K562 (cell line): ENCODE measurements around the gene STIM1. TPM values are rescaled to one million over a fixed set of nuclear protein-coding genes. Genes with fewer than 3 reads are reported as not detected.

Source experiments
- E2F3 ChIP-seq: fragments of 250-450 bp; sonication (Bioruptor Pico); IDR thresholded peaks from 2 replicates; pipeline ENCODE4 v1.4.0; 2020; ENCODE audit warnings: mild to moderate bottlenecking
- POLR2G ChIP-seq: fragments of 200-400 bp; formaldehyde crosslinking; IDR thresholded peaks from 2 replicates; pipeline ENCODE4 v1.6.1; 2017; ENCODE audit warnings: low read depth, mild to moderate bottlenecking, antibody characterized with exemption, low read length, moderate library complexity
- SMC3 ChIP-seq: conservative IDR thresholded peaks from 2 replicates; pipeline ENCODE4 v1.6.1; 2011; ENCODE audit warnings: low read depth, low read length, improper control_type of control experiment; ENCODE audit not compliant: insufficient read depth
- ZC3H4 ChIP-seq: sonication (generic); formaldehyde crosslinking; IDR thresholded peaks from 2 replicates; pipeline ENCODE4 v1.9.0; 2021; ENCODE audit warnings: missing genetic modification reagents, borderline replicate concordance
- polyA plus RNA-seq, 8 experiments: library from polyadenylated mRNA; depleted of rRNA in 4 of 8; stranded (reverse) in 5 of 8; unstranded in 3 of 8; fragments of >200 nt; fragmentation: Nextera tagmentation in 2 of 8; fragmentation: Illumina TruSeq in 1 of 8; extraction: Ambion mirVana in 2 of 8; extraction: Trizol in 1 of 8; gene quantifications; 2 replicates each; pipeline versions ENCODE4 v1.2.1 to v1.2.3, GENCODE V29; 2011 to 2014; ENCODE audit warnings: inconsistent platforms in 1 of 8, missing spikeins in 1 of 8
- total RNA-seq, 7 experiments: library from RNA; depleted of rRNA in 6 of 7; stranded (reverse); fragments of >200 nt in 6 of 7; fragmentation: Illumina TruSeq in 2 of 7; extraction: Trizol in 2 of 7; gene quantifications; 2 replicates each; pipeline versions ENCODE4 v1.2.1 to v1.2.3, GENCODE V29; 2011 to 2021; ENCODE audit warnings: low replicate concordance in 1 of 7
- TF ChIP-seq, protein P1 (sequence below): fragments of 450-650 bp; IDR thresholded peaks from 2 replicates; pipeline ENCODE4 v1.6.1; 2016; ENCODE audit warnings: mild to moderate bottlenecking, moderate library complexity

STIM1 gene
- total and polyA plus RNA-seq, 9 of the 15 experiments (the other 6 are each of a cell fraction or from before 2014, with no cell fraction given): 7.7 to 50.5 (median 22.5) TPM

DNA sequence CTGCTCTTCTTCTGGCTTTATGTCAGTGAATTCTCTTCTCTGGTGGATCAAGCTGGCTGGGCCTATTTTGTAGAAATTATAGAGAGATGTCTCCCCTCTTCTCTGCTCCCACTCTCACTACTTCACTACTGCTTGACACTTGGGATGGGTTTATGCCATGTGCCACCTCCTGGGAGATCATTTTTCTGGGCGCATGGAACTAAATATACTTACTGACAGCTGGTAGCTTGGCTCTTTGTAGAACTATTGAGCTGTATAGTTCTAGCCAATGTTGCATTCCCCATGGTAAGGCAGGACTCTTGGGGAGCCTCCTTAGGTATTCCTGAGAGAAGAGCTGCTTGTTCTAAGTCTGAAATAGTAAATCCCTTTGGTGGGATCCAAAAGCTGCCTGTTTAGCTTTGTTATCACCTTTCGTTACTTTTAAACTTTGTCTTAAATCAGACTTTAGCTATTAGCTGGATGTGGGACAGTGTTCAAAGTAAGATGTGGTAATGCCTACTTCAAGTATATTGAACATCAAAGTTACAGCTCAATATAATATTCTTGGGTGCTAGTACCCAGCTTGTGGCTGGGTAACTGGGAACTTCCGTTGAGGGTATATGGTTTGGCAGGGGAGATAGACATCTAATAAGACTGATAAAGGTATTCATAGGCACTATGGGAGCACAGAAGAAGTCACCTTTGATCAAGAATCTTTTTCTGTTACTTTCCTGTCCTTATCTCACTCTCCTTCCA, 151.6 kb downstream of the STIM1 start (continued):
- TF ChIP-seq, protein P1, sequence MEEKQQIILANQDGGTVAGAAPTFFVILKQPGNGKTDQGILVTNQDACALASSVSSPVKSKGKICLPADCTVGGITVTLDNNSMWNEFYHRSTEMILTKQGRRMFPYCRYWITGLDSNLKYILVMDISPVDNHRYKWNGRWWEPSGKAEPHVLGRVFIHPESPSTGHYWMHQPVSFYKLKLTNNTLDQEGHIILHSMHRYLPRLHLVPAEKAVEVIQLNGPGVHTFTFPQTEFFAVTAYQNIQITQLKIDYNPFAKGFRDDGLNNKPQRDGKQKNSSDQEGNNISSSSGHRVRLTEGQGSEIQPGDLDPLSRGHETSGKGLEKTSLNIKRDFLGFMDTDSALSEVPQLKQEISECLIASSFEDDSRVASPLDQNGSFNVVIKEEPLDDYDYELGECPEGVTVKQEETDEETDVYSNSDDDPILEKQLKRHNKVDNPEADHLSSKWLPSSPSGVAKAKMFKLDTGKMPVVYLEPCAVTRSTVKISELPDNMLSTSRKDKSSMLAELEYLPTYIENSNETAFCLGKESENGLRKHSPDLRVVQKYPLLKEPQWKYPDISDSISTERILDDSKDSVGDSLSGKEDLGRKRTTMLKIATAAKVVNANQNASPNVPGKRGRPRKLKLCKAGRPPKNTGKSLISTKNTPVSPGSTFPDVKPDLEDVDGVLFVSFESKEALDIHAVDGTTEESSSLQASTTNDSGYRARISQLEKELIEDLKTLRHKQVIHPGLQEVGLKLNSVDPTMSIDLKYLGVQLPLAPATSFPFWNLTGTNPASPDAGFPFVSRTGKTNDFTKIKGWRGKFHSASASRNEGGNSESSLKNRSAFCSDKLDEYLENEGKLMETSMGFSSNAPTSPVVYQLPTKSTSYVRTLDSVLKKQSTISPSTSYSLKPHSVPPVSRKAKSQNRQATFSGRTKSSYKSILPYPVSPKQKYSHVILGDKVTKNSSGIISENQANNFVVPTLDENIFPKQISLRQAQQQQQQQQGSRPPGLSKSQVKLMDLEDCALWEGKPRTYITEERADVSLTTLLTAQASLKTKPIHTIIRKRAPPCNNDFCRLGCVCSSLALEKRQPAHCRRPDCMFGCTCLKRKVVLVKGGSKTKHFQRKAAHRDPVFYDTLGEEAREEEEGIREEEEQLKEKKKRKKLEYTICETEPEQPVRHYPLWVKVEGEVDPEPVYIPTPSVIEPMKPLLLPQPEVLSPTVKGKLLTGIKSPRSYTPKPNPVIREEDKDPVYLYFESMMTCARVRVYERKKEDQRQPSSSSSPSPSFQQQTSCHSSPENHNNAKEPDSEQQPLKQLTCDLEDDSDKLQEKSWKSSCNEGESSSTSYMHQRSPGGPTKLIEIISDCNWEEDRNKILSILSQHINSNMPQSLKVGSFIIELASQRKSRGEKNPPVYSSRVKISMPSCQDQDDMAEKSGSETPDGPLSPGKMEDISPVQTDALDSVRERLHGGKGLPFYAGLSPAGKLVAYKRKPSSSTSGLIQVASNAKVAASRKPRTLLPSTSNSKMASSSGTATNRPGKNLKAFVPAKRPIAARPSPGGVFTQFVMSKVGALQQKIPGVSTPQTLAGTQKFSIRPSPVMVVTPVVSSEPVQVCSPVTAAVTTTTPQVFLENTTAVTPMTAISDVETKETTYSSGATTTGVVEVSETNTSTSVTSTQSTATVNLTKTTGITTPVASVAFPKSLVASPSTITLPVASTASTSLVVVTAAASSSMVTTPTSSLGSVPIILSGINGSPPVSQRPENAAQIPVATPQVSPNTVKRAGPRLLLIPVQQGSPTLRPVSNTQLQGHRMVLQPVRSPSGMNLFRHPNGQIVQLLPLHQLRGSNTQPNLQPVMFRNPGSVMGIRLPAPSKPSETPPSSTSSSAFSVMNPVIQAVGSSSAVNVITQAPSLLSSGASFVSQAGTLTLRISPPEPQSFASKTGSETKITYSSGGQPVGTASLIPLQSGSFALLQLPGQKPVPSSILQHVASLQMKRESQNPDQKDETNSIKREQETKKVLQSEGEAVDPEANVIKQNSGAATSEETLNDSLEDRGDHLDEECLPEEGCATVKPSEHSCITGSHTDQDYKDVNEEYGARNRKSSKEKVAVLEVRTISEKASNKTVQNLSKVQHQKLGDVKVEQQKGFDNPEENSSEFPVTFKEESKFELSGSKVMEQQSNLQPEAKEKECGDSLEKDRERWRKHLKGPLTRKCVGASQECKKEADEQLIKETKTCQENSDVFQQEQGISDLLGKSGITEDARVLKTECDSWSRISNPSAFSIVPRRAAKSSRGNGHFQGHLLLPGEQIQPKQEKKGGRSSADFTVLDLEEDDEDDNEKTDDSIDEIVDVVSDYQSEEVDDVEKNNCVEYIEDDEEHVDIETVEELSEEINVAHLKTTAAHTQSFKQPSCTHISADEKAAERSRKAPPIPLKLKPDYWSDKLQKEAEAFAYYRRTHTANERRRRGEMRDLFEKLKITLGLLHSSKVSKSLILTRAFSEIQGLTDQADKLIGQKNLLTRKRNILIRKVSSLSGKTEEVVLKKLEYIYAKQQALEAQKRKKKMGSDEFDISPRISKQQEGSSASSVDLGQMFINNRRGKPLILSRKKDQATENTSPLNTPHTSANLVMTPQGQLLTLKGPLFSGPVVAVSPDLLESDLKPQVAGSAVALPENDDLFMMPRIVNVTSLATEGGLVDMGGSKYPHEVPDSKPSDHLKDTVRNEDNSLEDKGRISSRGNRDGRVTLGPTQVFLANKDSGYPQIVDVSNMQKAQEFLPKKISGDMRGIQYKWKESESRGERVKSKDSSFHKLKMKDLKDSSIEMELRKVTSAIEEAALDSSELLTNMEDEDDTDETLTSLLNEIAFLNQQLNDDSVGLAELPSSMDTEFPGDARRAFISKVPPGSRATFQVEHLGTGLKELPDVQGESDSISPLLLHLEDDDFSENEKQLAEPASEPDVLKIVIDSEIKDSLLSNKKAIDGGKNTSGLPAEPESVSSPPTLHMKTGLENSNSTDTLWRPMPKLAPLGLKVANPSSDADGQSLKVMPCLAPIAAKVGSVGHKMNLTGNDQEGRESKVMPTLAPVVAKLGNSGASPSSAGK: no peak
- TF ChIP-seq SMC3 (no peak), POLR2G (no peak), ZC3H4 (CRISPR knock-in tag) (no peak), E2F3 (CRISPR knock-in tag) (no peak)
